PC-3 (cell line): Measurements from ENCODE around the gene RPS15. TPM values are rescaled to one million over a fixed set of nuclear protein-coding genes. Genes with fewer than 3 reads are reported as not detected.

Source experiments
- ATAC-seq: fragments of 200-7000 bp; cut with Tn5 transposase; 2 replicates; pipeline ENCODE4 v1.9.1; 2020; ENCODE audit warnings: mild to moderate bottlenecking, moderate library complexity
- BruUV-seq: library from RNA; stranded (reverse); fragments of 400-500 nt; replicated peaks from 2 replicates; lab custom pipeline; 2021; lab: Mats Ljungman, UMichigan
- CTCF ChIA-PET: fragments of 300-600 bp; sonication (Branson Sonifier 250); formaldehyde crosslinking; loops from one replicate; lab custom pipeline; 2022; ENCODE audit warnings: antibody characterized with exemption; lab: Charles Lee
- POLR2A ChIA-PET: fragments of 300-600 bp; sonication (Branson Sonifier 250); formaldehyde crosslinking; loops from one replicate; lab custom pipeline; 2022; ENCODE audit warnings: antibody characterized with exemption; ENCODE audit not compliant: unreplicated experiment; lab: Charles Lee
- DNase-seq: peaks from one replicate; pipeline ENCODE4 v3.0.0-alpha.2; 2015
- H2AFZ ChIP-seq: fragments of 300-600 bp; sonication (generic); 2 replicates; pipeline ENCODE4 v1.6.0; 2016; ENCODE audit warnings: antibody characterized with exemption, low read length
- H3F3A ChIP-seq: fragments of 300-600 bp; sonication (generic); one replicate; pipeline ENCODE4 v1.6.0; 2017; ENCODE audit warnings: antibody characterized with exemption, low read length, control low read depth, mild to moderate bottlenecking; ENCODE audit not compliant: unreplicated experiment
- H3K27ac ChIP-seq: fragments of 300-600 bp; sonication (generic); 2 replicates; pipeline ENCODE4 v1.5.1; 2016; ENCODE audit warnings: mild to moderate bottlenecking, low read length
- H3K27me3 ChIP-seq: fragments of 300-600 bp; sonication (generic); 2 replicates; pipeline ENCODE4 v1.6.1; 2016; ENCODE audit warnings: low read length, mixed read lengths
- H3K36me3 ChIP-seq: fragments of 300-600 bp; sonication (generic); 2 replicates; pipeline ENCODE4 v1.6.1; 2016; ENCODE audit warnings: low read depth, mixed run types, low read length, mixed read lengths
- H3K4me1 ChIP-seq: fragments of 300-600 bp; sonication (generic); 2 replicates; pipeline ENCODE4 v1.5.1; 2016; ENCODE audit warnings: low read length; ENCODE audit not compliant: insufficient read depth
- H3K4me2 ChIP-seq: fragments of 300-600 bp; sonication (generic); 2 replicates; pipeline ENCODE4 v1.6.0; 2016; ENCODE audit warnings: low read length
- H3K4me3 ChIP-seq: fragments of 300-600 bp; sonication (generic); 2 replicates; pipeline ENCODE4 v1.5.1; 2016; ENCODE audit warnings: mild to moderate bottlenecking, low read length, mixed read lengths
- H3K79me2 ChIP-seq: fragments of 300-600 bp; sonication (generic); 2 replicates; pipeline ENCODE4 v1.6.1; 2017; ENCODE audit warnings: low read length, mixed read lengths
- H3K9ac ChIP-seq: fragments of 300-600 bp; sonication (generic); 2 replicates; pipeline ENCODE4 v1.6.0; 2016; ENCODE audit warnings: mild to moderate bottlenecking, low read length
- H3K9me2 ChIP-seq: fragments of 300-600 bp; sonication (generic); replicated peaks from 2 replicates; pipeline ENCODE4 v1.6.1; 2016; ENCODE audit warnings: mixed run types, low read length, mixed read lengths
- H3K9me3 ChIP-seq: fragments of 300-600 bp; sonication (generic); 2 replicates; pipeline ENCODE4 v1.6.1; 2016; ENCODE audit warnings: low read length, mixed read lengths
- H4K20me1 ChIP-seq: fragments of 300-600 bp; sonication (generic); 2 replicates; pipeline ENCODE4 v1.6.1; 2016; ENCODE audit warnings: low read length, mixed read lengths
- CTCF ChIP-seq: fragments of 300-600 bp; sonication (generic); conservative IDR thresholded peaks from 2 replicates; pipeline ENCODE4 v1.5.1; 2017; ENCODE audit warnings: antibody characterized with exemption, low read depth, mild to moderate bottlenecking, low read length
- EZH2 ChIP-seq: fragments of 300-600 bp; sonication (generic); IDR thresholded peaks from one replicate; pipeline ENCODE4 v1.6.1; 2017; ENCODE audit warnings: antibody characterized with exemption, mild to moderate bottlenecking, low read length; ENCODE audit not compliant: unreplicated experiment
- EZH2phosphoT487 ChIP-seq: fragments of 300-600 bp; sonication (generic); IDR thresholded peaks from 2 replicates; pipeline ENCODE4 v1.6.1; 2018; ENCODE audit warnings: mild to moderate bottlenecking, antibody characterized with exemption, low read length, borderline replicate concordance
- intact Hi-C: fragments of 100-400 bp; cut with micrococcal nuclease; formaldehyde crosslinking; loops from 2 replicates; pipeline ENCODE4 v1.9.0; 2023
- total RNA-seq: library from RNA; depleted of rRNA; stranded (reverse); fragments of >200 nt; gene quantifications from 2 replicates; pipeline ENCODE4 v1.2.3, GENCODE V29; 2014

The RPS15 gene
- total RNA-seq, 1 experiment from 2014 or later, result 1,797 TPM

GRCh38 chr19:1402411-1403070 is 35.7 kb upstream of the RPS15 start:
- H3F3A ChIP-seq, result no peaks in the 10 kb centered on the region
- H3K4me3 ChIP-seq, result no peak overlapping the region
- ATAC-seq, result no peak
- no peaks in the 10 kb centered on the region for H3K36me3 ChIP-seq
- peaks cover 11% of the 10 kb centered on the region for H3K79me2 ChIP-seq
- H3K9me3 ChIP-seq, result no peaks in the 10 kb centered on the region
- DNase-seq, result no peak
- peaks cover 7% of the 10 kb centered on the region; the same call in 1 of the 2 replicates for H3K4me1 ChIP-seq
- H3K27me3 ChIP-seq, result no peaks in the 10 kb centered on the region
- intact Hi-C loops, result no loop called here
- H4K20me1 ChIP-seq, result no peaks in the 10 kb centered on the region
- H3K4me2 ChIP-seq, result no peak overlapping the region
- TF ChIP-seq EZH2 (no peak), CTCF (no peak), EZH2phosphoT487 (no peak)
- BruUV-seq, result no TSS peak
- no peaks in the 10 kb centered on the region for H3K9me2 ChIP-seq
- no peak overlapping the region for H3K27ac ChIP-seq
- ChIA-PET CTCF (no interaction called here), POLR2A (interaction anchor here (0.5 kb wide), 1 partner anchor 134 kb away, joined by 7 read pairs; the partner anchor contains the start of gene CIRBP)
- H2AFZ ChIP-seq, result no peak overlapping the region
- H3K9ac ChIP-seq, result no peak overlapping the region

DNA sequence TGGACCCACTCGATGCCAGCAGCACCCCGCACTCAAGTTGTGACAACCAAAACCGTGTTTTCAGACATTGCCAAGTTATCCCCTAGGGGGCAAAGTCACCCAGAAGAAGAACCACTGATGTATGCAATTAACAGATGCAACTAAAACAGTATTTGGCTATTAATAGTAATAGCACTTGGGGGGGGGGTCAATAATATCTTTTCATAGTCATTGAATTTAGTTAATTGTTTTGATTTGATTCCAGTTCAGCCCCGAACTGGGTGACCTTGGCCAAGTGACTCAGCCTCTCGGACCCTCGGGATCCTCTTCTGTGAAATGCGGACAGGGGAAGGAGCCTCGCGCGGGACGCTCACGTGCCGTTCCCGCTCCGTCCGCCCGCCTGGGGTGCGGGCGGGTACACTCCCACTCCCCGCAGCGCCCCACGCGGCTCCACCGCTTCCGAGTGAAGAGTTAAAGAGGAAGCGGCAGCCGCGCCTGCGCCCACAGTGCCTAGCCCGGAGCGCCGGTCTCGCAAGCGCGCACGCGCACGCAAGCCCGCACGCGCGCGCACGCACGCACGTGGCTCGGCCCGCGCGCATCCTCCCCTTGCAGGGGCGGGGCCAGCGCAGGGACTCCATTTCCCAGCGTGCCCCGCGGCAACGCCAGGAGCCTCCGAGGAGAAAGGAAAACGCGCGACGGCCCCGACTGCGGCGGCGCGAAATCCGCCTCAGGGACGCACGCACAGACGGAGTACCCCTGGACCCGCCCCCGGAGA is 31.2 kb upstream of the RPS15 start:
- peak overlapping the region; percentile 75 for H2AFZ ChIP-seq
- ATAC-seq (peak; percentile 69), DNase-seq (peak; percentile 98)
- H3F3A ChIP-seq, result no peaks in the 10 kb centered on the region
- H3K27me3 ChIP-seq, result no peaks in the 10 kb centered on the region
- peaks cover 42% of the 10 kb centered on the region for H3K79me2 ChIP-seq
- H3K27ac ChIP-seq, result peak overlapping the region; percentile 39
- POLR2A ChIA-PET, result no interaction called here
- H3K4me2 ChIP-seq, result peak overlapping the region; percentile 78
- peaks cover 28% of the 10 kb centered on the region for H4K20me1 ChIP-seq
- H3K9me3 ChIP-seq, result no peaks in the 10 kb centered on the region
- peak overlapping the region; percentile 68 for H3K9ac ChIP-seq
- peaks cover 28% of the 10 kb centered on the region for H3K4me1 ChIP-seq
- TF ChIP-seq CTCF (peak; percentile 61), EZH2 (no peak)
- intact Hi-C loops, result no loop called here
- TSS peak; percentile 74 for BruUV-seq
- no peaks in the 10 kb centered on the region for H3K36me3 ChIP-seq
- peak overlapping the region; percentile 61 for H3K4me3 ChIP-seq
- CTCF ChIA-PET, result no interaction called here
- no peaks in the 10 kb centered on the region for H3K9me2 ChIP-seq
